ENCODE results near the gene LAMC2. TPM values are rescaled to one million over a fixed set of nuclear protein-coding genes. Genes with fewer than 3 reads are reported as not detected.
A peak's percentile ranks its signal among the peaks of the same experiment; 100 is the strongest.

LAMC2 gene
- total and polyA plus RNA-seq, 2 donors from 2014 or later = 4.0 to 89.0 TPM

DNA sequence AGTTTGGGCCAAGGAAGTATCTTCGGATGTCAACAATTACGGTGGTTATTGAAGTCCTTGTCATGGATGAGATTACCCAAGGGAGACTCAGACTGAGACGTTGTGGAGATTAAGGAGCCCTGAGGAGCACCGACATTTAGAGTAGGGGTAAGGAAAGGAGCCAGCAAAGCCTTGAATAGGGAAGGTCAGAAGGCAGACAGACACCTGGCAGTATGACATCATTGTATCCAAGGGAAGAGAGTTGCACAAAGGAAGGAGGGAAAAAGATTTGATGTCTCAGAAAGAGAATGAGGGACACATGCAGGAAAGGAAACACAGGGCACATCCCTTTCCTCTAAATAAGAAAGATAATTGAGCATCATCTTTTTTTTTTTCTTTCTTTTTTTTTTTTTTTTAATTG is 11.7 kb downstream of the LAMC2 start:
- Histone ChIP-seq H3K27ac (ENCODE audit: low read depth in 2 of 2, low read length in 2 of 2) (no peak overlapping the region), H3K4me3 (ENCODE audit: low read length in 3 of 3) (no peak overlapping the region), H3K9ac (ENCODE audit: low read length in 3 of 3) (no peak overlapping the region), H3K36me3 (ENCODE audit: control insufficient read depth in 2 of 3, insufficient read depth in 3 of 3, low read length in 3 of 3) (no peaks in the 10 kb centered on the region), H3K4me1 (ENCODE audit: control insufficient read depth in 2 of 3, insufficient read depth in 2 of 3, low read depth in 1 of 3, low read length in 3 of 3) (no peaks in the 10 kb centered on the region), H3K27me3 (ENCODE audit: control insufficient read depth, insufficient read depth, low read length) (no peaks in the 10 kb centered on the region), H3K9me3 (ENCODE audit: control insufficient read depth in 2 of 3, insufficient read depth in 1 of 3, low read length in 3 of 3) (no peaks in the 10 kb centered on the region)
- DNase-seq (no peak), FAIRE-seq (no peak)
- intact Hi-C loops (cut with DNase I) = no loop called here
- TF ChIP-seq, protein P1, sequence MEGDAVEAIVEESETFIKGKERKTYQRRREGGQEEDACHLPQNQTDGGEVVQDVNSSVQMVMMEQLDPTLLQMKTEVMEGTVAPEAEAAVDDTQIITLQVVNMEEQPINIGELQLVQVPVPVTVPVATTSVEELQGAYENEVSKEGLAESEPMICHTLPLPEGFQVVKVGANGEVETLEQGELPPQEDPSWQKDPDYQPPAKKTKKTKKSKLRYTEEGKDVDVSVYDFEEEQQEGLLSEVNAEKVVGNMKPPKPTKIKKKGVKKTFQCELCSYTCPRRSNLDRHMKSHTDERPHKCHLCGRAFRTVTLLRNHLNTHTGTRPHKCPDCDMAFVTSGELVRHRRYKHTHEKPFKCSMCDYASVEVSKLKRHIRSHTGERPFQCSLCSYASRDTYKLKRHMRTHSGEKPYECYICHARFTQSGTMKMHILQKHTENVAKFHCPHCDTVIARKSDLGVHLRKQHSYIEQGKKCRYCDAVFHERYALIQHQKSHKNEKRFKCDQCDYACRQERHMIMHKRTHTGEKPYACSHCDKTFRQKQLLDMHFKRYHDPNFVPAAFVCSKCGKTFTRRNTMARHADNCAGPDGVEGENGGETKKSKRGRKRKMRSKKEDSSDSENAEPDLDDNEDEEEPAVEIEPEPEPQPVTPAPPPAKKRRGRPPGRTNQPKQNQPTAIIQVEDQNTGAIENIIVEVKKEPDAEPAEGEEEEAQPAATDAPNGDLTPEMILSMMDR (IDR thresholded peaks at IDR 0.05; ENCODE audit: borderline replicate concordance, extremely low read depth, insufficient read depth) = no peak

DNA sequence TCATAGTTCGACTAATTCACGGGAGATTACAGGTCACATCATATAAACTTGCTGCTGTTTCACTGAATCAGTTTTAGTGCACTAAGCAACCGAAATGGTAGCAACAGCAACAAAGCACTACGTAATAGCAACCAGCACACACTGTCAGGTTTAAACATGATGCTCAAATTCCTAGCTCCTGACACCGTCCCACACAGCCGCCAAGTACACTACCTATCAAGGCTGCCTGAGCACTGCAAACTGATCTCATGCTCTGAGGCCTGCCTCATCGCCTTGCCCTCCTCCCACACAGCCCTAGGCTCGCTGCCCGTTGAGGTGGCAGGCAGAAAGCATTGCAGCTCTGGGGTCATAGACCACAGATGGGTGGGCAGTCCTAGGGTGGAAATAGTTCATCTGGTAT is 12.4 kb downstream of the LAMC2 start:
- TF ChIP-seq, protein P1 (IDR thresholded peaks at IDR 0.05; ENCODE audit: borderline replicate concordance, extremely low read depth, insufficient read depth) = no peak
- H3K4me3 ChIP-seq (ENCODE audit: low read length in 3 of 3) = no peak overlapping the region
- H3K27ac ChIP-seq (ENCODE audit: low read depth in 2 of 2, low read length in 2 of 2) = no peak overlapping the region
- intact Hi-C loops (cut with DNase I) = no loop called here
- no peaks in the 10 kb centered on the region for H3K9me3 ChIP-seq (ENCODE audit: control insufficient read depth in 2 of 3, insufficient read depth in 1 of 3, low read length in 3 of 3)
- H3K27me3 ChIP-seq (ENCODE audit: control insufficient read depth, insufficient read depth, low read length) = no peaks in the 10 kb centered on the region
- FAIRE-seq (no peak), DNase-seq (peak in 4 of 5 donors; percentile 65 to 88 (median 82))
- H3K4me1 ChIP-seq (ENCODE audit: control insufficient read depth in 2 of 3, insufficient read depth in 2 of 3, low read depth in 1 of 3, low read length in 3 of 3) = no peaks in the 10 kb centered on the region
- no peak overlapping the region for H3K9ac ChIP-seq (ENCODE audit: low read length in 3 of 3)
- H3K36me3 ChIP-seq (ENCODE audit: control insufficient read depth in 2 of 3, insufficient read depth in 3 of 3, low read length in 3 of 3) = no peaks in the 10 kb centered on the region

DNA sequence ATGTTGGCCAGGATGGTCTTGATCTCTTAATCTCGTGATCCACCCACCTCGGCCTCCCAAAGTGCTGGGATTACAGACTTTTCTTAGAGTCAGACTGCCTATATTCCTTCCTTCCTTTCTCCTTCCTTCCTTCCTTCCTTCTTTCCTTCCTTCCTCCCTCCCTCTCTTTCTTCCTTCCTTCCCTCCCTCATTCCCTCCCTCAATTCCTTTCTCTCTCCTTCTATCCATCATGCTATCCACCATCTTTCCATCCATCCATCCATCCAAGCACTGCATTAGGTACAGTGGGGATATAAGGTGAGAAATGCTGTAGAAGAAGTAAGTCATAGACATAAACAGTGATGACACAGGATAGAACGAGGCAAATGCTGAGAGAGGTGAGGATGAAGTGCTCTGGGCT is 13.2 kb downstream of the LAMC2 start:
- Histone ChIP-seq H3K36me3 (ENCODE audit: control insufficient read depth in 2 of 3, insufficient read depth in 3 of 3, low read length in 3 of 3) (no peaks in the 10 kb centered on the region), H3K27me3 (ENCODE audit: control insufficient read depth, insufficient read depth, low read length) (no peaks in the 10 kb centered on the region), H3K9me3 (ENCODE audit: control insufficient read depth in 2 of 3, insufficient read depth in 1 of 3, low read length in 3 of 3) (no peaks in the 10 kb centered on the region), H3K4me1 (ENCODE audit: control insufficient read depth in 2 of 3, insufficient read depth in 2 of 3, low read depth in 1 of 3, low read length in 3 of 3) (no peaks in the 10 kb centered on the region), H3K27ac (ENCODE audit: low read depth in 2 of 2, low read length in 2 of 2) (no peak overlapping the region), H3K9ac (ENCODE audit: low read length in 3 of 3) (no peak overlapping the region), H3K4me3 (ENCODE audit: low read length in 3 of 3) (no peak overlapping the region)
- TF ChIP-seq, protein P1 (IDR thresholded peaks at IDR 0.05; ENCODE audit: borderline replicate concordance, extremely low read depth, insufficient read depth) = no peak
- FAIRE-seq (no peak), DNase-seq (no peak)
- intact Hi-C loops (cut with DNase I) = no loop called here

DNA sequence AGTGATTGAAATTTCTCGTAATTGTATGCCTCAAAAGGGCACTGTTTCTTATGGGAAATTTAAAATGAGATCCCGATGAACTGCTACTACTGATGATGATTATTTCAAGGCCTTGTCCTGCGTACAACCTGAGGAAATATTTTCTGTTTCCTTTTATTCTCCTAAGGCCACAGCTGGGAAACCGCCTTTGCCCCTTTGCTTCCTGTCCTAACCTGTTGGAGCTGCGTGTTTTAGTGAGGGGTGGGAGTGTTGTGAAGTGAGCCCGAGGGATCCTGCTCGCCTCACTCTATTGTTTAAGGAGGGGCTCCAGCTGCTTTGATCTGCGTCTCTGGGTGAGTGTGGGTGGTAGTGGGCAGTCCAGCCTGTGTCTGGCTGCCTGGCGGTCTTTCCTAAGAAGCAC is 14.4 kb downstream of the LAMC2 start:
- Histone ChIP-seq H3K9ac (ENCODE audit: low read length in 3 of 3) (no peak overlapping the region), H3K36me3 (ENCODE audit: control insufficient read depth in 2 of 3, insufficient read depth in 3 of 3, low read length in 3 of 3) (no peaks in the 10 kb centered on the region), H3K27me3 (ENCODE audit: control insufficient read depth, insufficient read depth, low read length) (no peaks in the 10 kb centered on the region), H3K4me1 (ENCODE audit: control insufficient read depth in 2 of 3, insufficient read depth in 2 of 3, low read depth in 1 of 3, low read length in 3 of 3) (no peaks in the 10 kb centered on the region), H3K9me3 (ENCODE audit: control insufficient read depth in 2 of 3, insufficient read depth in 1 of 3, low read length in 3 of 3) (no peaks in the 10 kb centered on the region), H3K27ac (ENCODE audit: low read depth in 2 of 2, low read length in 2 of 2) (no peak overlapping the region), H3K4me3 (ENCODE audit: low read length in 3 of 3) (no peak overlapping the region)
- intact Hi-C loops (cut with DNase I) = no loop called here
- FAIRE-seq = no peak
- TF ChIP-seq, protein P1 (IDR thresholded peaks at IDR 0.05; ENCODE audit: borderline replicate concordance, extremely low read depth, insufficient read depth) = no peak
- peak in 1 of 5 donors; percentile 35 for DNase-seq
